Breast epithelium (tissue), 4 donors: Measurements from ENCODE around the gene MSH3. TPM values are rescaled to one million over a fixed set of nuclear protein-coding genes. Genes with fewer than 3 reads are reported as not detected.
"Not testable (repeated sequence)": the region's sequence is repeated elsewhere in the genome, so short reads cannot be mapped to it uniquely, and the experiment has no call there.

ENCODE experiments used
- DNase-seq, 2 donors: peaks; one replicate each; pipeline ENCODE4 v3.0.0-alpha.2; 2019; ENCODE audit warnings: low spot score in 2 of 2
- H3K27ac ChIP-seq, 2 donors: fragments of 200-600 bp; sonication (generic) in 1 of 2; one replicate each; pipeline ENCODE4 v1.5.1; 2016 to 2019; ENCODE audit warnings: mild to moderate bottlenecking in 1 of 2
- H3K27me3 ChIP-seq, 2 donors: fragments of 200-600 bp; sonication (generic) in 1 of 2; one replicate each; pipeline versions ENCODE4 v1.5.1 to v1.6.0; 2017 to 2019; ENCODE audit warnings: control low read depth in 1 of 2, mild to moderate bottlenecking in 1 of 2
- H3K36me3 ChIP-seq: fragments of 200-600 bp; one replicate; pipeline ENCODE4 v1.5.1; 2019
- H3K4me1 ChIP-seq, 2 donors: fragments of 200-600 bp; sonication (generic); one replicate each; pipeline ENCODE4 v1.5.1; 2016 to 2019; ENCODE audit warnings: control low read depth in 1 of 2
- H3K4me3 ChIP-seq, 3 donors: fragments of 200-600 bp; sonication (generic); 1 replicate in 2 of 3; 2 replicates in 1 of 3; pipeline ENCODE4 v1.5.1; 2016 to 2019; ENCODE audit warnings: mild to moderate bottlenecking in 3 of 3, moderate library complexity in 2 of 3
- H3K9me3 ChIP-seq, 2 donors: fragments of 200-600 bp; sonication (generic) in 1 of 2; one replicate each; pipeline ENCODE4 v1.5.1; 2016 to 2019; ENCODE audit warnings: control low read depth in 1 of 2
- POLR2A ChIP-seq: fragments of 450-650 bp; IDR thresholded peaks from one replicate; pipeline ENCODE4 v1.6.1; 2016; ENCODE audit warnings: antibody characterized with exemption, mild to moderate bottlenecking, moderate library complexity
- POLR2AphosphoS5 ChIP-seq, 3 donors: sonication (generic); formaldehyde crosslinking; IDR thresholded peaks; one replicate each; pipeline ENCODE4 v1.6.1; 2017; ENCODE audit warnings: antibody characterized with exemption in 3 of 3
- intact Hi-C: fragments of 100-400 bp; cut with DNase I; formaldehyde crosslinking; loops from one replicate; pipeline ENCODE4 v1.15.1; 2023; ENCODE audit warnings: low total_unique reads
- total RNA-seq, 3 donors: library from RNA; depleted of rRNA; stranded (reverse); fragments of >200 nt; gene quantifications; one replicate each; pipeline ENCODE4 v1.1.0, GENCODE V29; 2016
- TF ChIP-seq, protein P1 (sequence below), 3 donors: fragments of 450-650 bp; IDR thresholded peaks; one replicate each; pipeline ENCODE4 v1.5.1; 2016 to 2017; ENCODE audit warnings: antibody characterized with exemption in 3 of 3, mild to moderate bottlenecking in 3 of 3, moderate library complexity in 3 of 3

Gene MSH3
- total RNA-seq, 3 donors from 2014 or later: 20.0 to 21.4 (median 21.3) TPM

DNA sequence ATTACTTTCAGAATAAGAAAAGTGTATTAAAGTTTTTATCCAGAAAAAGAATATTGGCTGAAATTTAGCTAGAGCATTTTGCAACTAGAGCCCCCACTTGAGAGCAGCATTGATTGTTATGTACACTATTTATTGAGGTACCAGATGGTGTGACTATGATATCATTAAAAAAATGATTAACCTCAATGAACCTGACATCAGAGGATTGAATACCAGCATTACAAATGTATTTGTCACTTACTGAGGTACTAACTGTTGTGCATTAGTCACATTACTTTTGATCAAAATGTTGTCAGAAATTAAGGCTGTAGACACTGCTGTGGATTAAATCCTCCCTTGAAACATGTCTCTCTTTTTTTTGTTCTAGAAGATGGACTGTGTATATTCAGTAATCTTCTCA, 128.2 kb downstream of the MSH3 start:
- no peak overlapping the region for H3K4me3 ChIP-seq
- no peaks in the 10 kb centered on the region for H3K36me3 ChIP-seq
- DNase-seq: no peak
- no peaks in the 10 kb centered on the region for H3K4me1 ChIP-seq
- H3K9me3 ChIP-seq: no peaks in the 10 kb centered on the region
- intact Hi-C loops: no loop called here
- TF ChIP-seq POLR2AphosphoS5 (IDR thresholded peaks at IDR 0.05) (no peak), POLR2A (no peak)
- TF ChIP-seq, protein P1, sequence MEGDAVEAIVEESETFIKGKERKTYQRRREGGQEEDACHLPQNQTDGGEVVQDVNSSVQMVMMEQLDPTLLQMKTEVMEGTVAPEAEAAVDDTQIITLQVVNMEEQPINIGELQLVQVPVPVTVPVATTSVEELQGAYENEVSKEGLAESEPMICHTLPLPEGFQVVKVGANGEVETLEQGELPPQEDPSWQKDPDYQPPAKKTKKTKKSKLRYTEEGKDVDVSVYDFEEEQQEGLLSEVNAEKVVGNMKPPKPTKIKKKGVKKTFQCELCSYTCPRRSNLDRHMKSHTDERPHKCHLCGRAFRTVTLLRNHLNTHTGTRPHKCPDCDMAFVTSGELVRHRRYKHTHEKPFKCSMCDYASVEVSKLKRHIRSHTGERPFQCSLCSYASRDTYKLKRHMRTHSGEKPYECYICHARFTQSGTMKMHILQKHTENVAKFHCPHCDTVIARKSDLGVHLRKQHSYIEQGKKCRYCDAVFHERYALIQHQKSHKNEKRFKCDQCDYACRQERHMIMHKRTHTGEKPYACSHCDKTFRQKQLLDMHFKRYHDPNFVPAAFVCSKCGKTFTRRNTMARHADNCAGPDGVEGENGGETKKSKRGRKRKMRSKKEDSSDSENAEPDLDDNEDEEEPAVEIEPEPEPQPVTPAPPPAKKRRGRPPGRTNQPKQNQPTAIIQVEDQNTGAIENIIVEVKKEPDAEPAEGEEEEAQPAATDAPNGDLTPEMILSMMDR (IDR thresholded peaks at IDR 0.05): no peak
- H3K27me3 ChIP-seq: no peaks in the 10 kb centered on the region
- no peak overlapping the region for H3K27ac ChIP-seq

DNA sequence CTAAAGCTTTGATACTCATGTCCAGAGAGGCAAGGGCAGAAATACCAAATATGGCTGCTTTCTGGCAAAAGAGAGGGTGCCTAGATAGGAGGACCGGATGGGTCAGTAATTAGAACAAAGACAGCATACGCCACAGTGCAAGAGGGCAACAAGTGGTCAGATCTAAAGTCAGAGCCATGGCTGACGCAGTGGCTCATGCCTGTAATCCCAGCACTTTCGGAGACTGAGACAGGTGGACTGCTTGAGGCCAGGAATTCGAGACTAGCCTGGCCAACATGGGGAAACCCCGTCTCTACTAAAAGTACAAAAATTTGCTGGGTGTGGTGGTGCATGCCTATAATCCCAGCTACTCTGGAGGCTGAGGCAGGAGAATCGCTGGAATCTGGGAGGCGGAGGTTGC, 129.3 kb downstream of the MSH3 start:
- DNase-seq, H3K36me3 ChIP-seq, intact Hi-C loops, H3K27me3 ChIP-seq, H3K9me3 ChIP-seq, H3K4me1 ChIP-seq, H3K27ac ChIP-seq, H3K4me3 ChIP-seq: not testable (repeated sequence)

- H3K27ac ChIP-seq: no peak overlapping the region
- intact Hi-C loops: no loop called here
- H3K36me3 ChIP-seq: no peaks in the 10 kb centered on the region
- no peak overlapping the region for H3K4me3 ChIP-seq
- no peaks in the 10 kb centered on the region for H3K9me3 ChIP-seq
- TF ChIP-seq POLR2A: no peak
- no peak for TF ChIP-seq POLR2AphosphoS5 (IDR thresholded peaks at IDR 0.05)
- TF ChIP-seq, protein P1 (IDR thresholded peaks at IDR 0.05): no peak
- no peak for DNase-seq
- no peaks in the 10 kb centered on the region for H3K4me1 ChIP-seq
- H3K27me3 ChIP-seq: no peaks in the 10 kb centered on the region
These were observed 130.0 kb downstream of the MSH3 start for GRCh38 chr5:80784451-80784850.

- H3K36me3 ChIP-seq, DNase-seq, H3K4me3 ChIP-seq, H3K4me1 ChIP-seq, H3K27ac ChIP-seq, H3K9me3 ChIP-seq, H3K27me3 ChIP-seq, intact Hi-C loops: not testable (repeated sequence)
These were observed 135.0 kb downstream of the MSH3 start for GRCh38 chr5:80789319-80790016.

DNA sequence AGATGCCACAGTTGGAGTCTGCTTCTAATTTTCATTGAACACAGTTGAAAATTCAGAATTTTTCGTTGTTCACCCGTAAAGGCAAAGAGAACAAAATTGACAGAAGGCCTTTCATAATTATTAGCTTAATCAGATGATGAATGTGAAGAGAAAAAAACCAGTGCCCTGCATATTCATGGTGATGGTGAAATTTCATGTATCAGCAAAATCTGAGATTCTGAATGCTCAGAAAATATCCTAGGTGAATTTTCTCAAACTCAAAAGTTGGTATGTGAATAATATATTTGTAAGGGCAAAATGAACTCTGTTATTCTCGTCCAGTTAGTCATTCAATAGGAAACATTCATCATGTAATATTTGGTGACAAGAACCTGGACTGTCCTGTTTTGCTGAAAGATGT, 136.2 kb downstream of the MSH3 start:
- Histone ChIP-seq H3K27me3 (no peaks in the 10 kb centered on the region), H3K36me3 (no peaks in the 10 kb centered on the region), H3K27ac (no peak overlapping the region), H3K9me3 (no peaks in the 10 kb centered on the region), H3K4me3 (no peak overlapping the region), H3K4me1 (no peaks in the 10 kb centered on the region)
- no peak for DNase-seq
- intact Hi-C loops: no loop called here
- no peak for TF ChIP-seq POLR2A
- TF ChIP-seq POLR2AphosphoS5 (IDR thresholded peaks at IDR 0.05): no peak
- TF ChIP-seq, protein P1 (IDR thresholded peaks at IDR 0.05): no peak

GRCh38 chr5:80793354-80793753, 138.9 kb downstream of the MSH3 start:
- Histone ChIP-seq H3K27me3 (no peaks in the 10 kb centered on the region), H3K36me3 (no peaks in the 10 kb centered on the region), H3K9me3 (no peaks in the 10 kb centered on the region), H3K4me3 (no peak overlapping the region), H3K27ac (no peak overlapping the region), H3K4me1 (no peaks in the 10 kb centered on the region)
- no peak for TF ChIP-seq POLR2A
- TF ChIP-seq, protein P1 (IDR thresholded peaks at IDR 0.05): no peak
- no peak for TF ChIP-seq POLR2AphosphoS5 (IDR thresholded peaks at IDR 0.05)
- intact Hi-C loops: no loop called here
- no peak for DNase-seq
